Measurements from ENCODE around the gene METTL13.
A peak's percentile ranks its signal among the peaks of the same experiment; 100 is the strongest.

Gene METTL13, protein sequence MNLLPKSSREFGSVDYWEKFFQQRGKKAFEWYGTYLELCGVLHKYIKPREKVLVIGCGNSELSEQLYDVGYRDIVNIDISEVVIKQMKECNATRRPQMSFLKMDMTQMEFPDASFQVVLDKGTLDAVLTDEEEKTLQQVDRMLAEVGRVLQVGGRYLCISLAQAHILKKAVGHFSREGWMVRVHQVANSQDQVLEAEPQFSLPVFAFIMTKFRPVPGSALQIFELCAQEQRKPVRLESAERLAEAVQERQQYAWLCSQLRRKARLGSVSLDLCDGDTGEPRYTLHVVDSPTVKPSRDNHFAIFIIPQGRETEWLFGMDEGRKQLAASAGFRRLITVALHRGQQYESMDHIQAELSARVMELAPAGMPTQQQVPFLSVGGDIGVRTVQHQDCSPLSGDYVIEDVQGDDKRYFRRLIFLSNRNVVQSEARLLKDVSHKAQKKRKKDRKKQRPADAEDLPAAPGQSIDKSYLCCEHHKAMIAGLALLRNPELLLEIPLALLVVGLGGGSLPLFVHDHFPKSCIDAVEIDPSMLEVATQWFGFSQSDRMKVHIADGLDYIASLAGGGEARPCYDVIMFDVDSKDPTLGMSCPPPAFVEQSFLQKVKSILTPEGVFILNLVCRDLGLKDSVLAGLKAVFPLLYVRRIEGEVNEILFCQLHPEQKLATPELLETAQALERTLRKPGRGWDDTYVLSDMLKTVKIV

GRCh38 chr1:171781176-171781875, at the start of gene METTL13:
TSS of gene METTL13 (plus strand) at chr1:171781660. CDS start at chr1:171781968, 308 bp downstream.
- DNase-seq, result peak; percentile 99

- DNase-seq, result peak; percentile 81
These were observed 45.3 kb upstream of the METTL13 start for GRCh38 chr1:171736196-171736595.

GRCh38 chr1:171738911-171739310, 42.5 kb upstream of the METTL13 start:
- DNase-seq, result no peak

- peak; percentile 70 for DNase-seq
These were observed 41.8 kb upstream of the METTL13 start for GRCh38 chr1:171739656-171740055.

DNA sequence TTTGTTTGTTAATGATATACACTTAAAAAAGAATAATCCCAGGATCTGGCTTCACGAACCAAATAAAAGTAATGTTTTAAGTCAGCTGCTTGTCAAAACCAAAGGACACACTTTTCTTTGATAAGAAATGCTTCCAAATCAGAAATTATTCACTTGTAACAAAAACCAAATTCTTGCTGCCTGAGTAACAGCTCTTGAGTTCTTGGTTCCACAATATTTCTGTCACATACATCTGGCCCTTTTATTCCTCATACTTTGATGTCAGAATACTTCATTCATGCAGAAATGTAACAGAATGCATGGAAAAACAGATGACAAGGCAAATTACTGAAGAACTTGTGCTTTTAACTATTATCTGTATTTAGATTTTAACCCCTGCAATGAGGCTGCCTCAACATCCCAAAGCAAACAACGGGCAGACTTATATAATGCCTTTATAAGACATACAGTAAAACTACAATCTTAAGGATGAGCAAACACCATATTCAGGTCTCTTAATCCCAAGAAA, 41.0 kb upstream of the METTL13 start:
- DNase-seq, result no peak

- DNase-seq, result peak; percentile 57
These were observed 40.2 kb upstream of the METTL13 start for GRCh38 chr1:171740987-171741871.

- DNase-seq, result peak; percentile 83
These were observed 39.4 kb upstream of the METTL13 start, which contains the start of gene VAMP4 for GRCh38 chr1:171741872-171742576. TSS of gene VAMP4 (minus strand) at chr1:171742065. CDS start at chr1:171738414, 3,651 bp downstream.

DNA sequence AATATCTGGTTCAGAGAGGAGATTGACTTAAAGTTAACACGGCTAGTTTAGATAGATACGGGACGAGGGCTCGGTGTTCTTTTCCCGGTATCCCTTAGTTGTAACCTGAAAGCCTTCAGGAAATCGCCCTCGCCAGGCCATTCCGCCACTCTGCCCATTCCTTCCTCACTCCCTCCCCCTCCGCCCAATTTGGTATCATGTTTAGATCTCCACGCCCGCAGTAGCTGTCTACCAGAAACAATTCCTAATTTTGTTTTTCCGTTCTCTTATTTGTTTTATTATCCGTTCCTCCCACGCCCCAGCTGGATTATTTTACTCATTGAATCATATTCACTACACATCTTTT, 38.9 kb upstream of the METTL13 start:
- DNase-seq, result peak; percentile 30

- peak; percentile 65 for DNase-seq
These were observed 38.2 kb upstream of the METTL13 start for GRCh38 chr1:171743081-171743870.

- DNase-seq, result peak; percentile 82
These were observed 36.5 kb upstream of the METTL13 start for GRCh38 chr1:171744986-171745385.

- DNase-seq, result no peak
These were observed 32.8 kb upstream of the METTL13 start for GRCh38 chr1:171748651-171749050.

GRCh38 chr1:171751221-171751620, 30.2 kb upstream of the METTL13 start:
- peak; percentile 30 for DNase-seq

GRCh38 chr1:171753182-171753581, 28.3 kb upstream of the METTL13 start:
- DNase-seq, result no peak

DNA sequence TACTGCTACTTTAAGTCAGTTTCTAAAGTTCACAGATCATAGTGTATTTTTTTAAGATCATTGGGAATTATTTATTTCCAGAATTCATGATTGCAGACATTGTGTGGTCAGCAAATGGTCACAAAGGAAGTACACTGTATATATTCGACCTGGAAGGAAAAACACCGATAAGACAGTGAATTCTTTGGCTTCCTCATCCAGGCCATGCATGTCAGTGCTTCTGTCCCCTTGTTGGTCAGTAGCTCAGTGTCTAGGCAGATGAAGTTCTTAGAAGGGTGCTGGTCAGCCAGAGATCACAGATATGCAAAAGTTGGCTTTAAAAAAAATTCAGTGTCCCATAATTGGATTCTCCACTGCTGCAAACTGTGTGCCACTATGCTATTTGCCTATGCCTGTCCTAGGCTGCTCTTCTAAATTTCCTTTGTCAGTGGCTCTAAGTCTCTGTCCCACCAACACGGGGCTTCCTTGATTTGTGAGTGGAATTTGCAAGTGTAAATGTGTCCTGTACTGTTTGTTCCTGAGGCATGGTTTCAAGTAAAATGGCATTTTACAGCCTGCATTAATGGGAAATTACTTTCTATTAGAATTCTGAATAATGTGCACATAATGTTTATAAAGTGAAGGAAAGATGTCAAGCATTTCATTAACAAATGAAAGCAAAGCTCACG, 27.6 kb upstream of the METTL13 start:
- DNase-seq, result no peak

DNA sequence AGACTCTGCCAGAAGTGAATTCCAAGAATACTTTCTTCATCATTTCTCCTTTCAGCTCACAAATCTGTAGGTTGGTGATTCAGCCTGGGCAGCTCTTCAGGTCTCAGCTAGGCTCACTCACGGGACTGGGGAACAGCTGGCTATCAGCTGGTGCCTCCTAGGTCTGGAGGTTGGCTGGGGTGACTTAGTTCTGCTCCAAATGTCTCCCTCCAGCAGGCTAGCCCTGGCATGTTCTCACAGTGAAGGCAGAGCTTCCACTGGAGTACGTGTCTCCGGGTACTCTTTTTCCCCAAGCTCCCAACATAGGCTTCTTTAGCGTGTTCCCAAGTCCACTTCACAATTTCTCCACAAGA, 27.1 kb upstream of the METTL13 start:
- no peak for DNase-seq

GRCh38 chr1:171754971-171755370, 26.5 kb upstream of the METTL13 start:
- DNase-seq, result no peak

DNA sequence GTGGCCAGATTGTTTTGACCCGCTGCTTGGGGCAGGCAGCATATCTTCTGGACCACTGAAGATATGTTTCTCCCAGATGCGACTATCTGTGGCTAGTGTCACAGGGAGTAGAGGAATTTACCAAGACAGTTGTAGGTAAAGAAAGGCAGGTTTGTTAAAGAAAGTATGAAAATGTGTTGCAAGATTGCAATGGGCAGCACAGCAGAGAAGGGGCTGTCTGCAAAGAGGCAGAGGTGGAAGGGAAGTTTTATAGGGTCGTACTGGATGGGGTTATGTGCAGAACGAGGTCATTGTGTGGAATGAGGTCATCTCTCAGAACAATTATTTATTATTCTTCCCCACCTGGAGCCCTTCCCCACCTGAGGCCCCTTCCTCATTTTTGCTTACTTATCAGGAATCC, 24.6 kb upstream of the METTL13 start:
- no peak for DNase-seq

GRCh38 chr1:171758011-171758410, 23.4 kb upstream of the METTL13 start:
- no peak for DNase-seq

DNA sequence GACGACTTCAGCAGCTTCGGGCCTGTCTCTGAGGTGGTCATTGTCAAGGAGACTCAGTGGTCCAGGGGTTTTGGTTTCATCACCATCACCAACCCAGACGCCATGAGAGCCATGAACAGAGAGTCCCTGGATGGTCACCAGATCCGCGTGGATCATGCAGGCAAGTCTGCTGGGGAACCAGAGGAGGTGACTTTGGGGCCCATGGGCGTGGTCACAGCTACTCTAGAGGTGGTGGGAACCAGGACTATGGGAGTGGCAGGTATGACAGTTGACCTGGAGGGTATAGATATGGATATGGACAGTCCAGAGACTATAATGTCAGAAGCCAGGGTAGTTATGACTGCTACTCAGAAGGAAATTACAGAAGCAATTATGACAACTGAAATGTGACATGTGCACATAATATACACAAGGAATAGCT, 19.3 kb upstream of the METTL13 start:
- no peak for DNase-seq

- DNase-seq, result no peak
These were observed 17.7 kb upstream of the METTL13 start for GRCh38 chr1:171763764-171764163.

Data from inflammatory macrophage treated with lipopolysaccharide for 4 hours (primary cell).